Measurements from ENCODE around the gene ALOX5. TPM values are rescaled to one million over a fixed set of nuclear protein-coding genes. Genes with fewer than 3 reads are reported as not detected.

ALOX5 gene
- total and polyA plus RNA-seq, 4 donors, result 2.9 to 16.9 (median 8.4) TPM

DNA sequence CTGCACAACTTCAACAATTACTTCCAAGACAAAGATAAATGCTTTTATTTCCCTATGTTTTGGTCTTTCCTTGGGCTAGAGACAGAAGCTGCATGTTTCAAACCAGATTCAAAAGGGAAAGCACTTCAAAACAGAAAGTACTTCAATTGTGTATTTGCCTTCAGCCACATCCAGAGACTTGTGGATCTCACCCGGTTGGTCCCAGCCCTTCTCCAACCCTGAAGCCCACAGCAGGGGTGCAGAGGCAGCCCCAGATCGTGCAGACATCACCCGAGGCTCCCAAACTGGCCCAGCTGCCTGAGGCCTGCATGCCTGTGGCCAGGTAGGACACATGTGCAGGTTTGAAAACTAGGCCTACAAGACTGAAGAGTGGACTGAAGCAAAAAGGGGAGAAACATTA is 80.8 kb downstream of the ALOX5 start:
- Histone ChIP-seq H3K4me3 (ENCODE audit: low read depth in 1 of 3, low read length in 3 of 3) (no peak overlapping the region), H3K27me3 (ENCODE audit: control insufficient read depth in 4 of 4, insufficient read depth in 4 of 4, low read length in 3 of 4) (no peaks in the 10 kb centered on the region), H3K9ac (ENCODE audit: low read depth in 1 of 2, low read length in 2 of 2) (no peak overlapping the region), H3K36me3 (ENCODE audit: control insufficient read depth in 4 of 4, insufficient read depth in 3 of 4, low read depth in 1 of 4, low read length in 3 of 4) (peaks cover 0 to 20% (median 14%) of the 10 kb centered on the region in 4 donors), H3K27ac (ENCODE audit: low read depth in 1 of 2, low read length in 2 of 2) (peak overlapping the region; percentile 36 to 53), H3K9me3 (ENCODE audit: control insufficient read depth in 4 of 4, low read length in 3 of 4) (no peaks in the 10 kb centered on the region), H3K4me1 (ENCODE audit: control insufficient read depth in 4 of 4, insufficient read depth in 4 of 4, low read length in 3 of 4) (peaks cover 2 to 33% (median 25%) of the 10 kb centered on the region in 4 donors)
- DNase-seq (ENCODE audit: low spot score), result no peak
- TF ChIP-seq CTCF (IDR thresholded peaks at IDR 0.05; ENCODE audit: low read depth, low read length, missing input control), result no peak
- TF ChIP-seq MAX (IDR thresholded peaks at IDR 0.05), result no peak
- TF ChIP-seq RXRA (IDR thresholded peaks at IDR 0.05), result no peak
- no peak for TF ChIP-seq YY1 (IDR thresholded peaks at IDR 0.05)
- TF ChIP-seq HNF4A (conservative IDR thresholded peaks at IDR 0.05), result no peak
- WGBS, result 66% methylated on average over 3 of the region's 3 CpGs

DNA sequence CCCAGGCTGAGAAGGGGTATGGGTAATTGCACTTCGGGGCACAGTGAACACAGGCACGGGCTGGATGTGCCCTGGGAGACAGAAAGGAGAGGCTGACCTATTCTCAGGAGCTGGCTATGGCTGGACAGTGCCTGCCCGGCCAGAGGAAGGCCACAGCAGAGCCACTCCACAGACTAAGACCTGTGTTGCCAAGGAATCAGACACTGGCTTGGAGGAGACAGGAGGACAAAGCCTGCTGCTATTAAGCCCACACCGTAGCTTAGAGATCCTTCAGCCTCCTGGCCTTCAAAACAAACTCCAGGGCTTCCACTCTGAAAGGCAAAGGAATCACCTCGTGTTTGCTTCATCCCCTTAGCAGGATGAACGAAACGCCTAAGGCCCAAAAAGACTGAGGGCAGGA is 82.2 kb downstream of the ALOX5 start:
- Histone ChIP-seq H3K9ac (ENCODE audit: low read depth in 1 of 2, low read length in 2 of 2) (no peak overlapping the region), H3K9me3 (ENCODE audit: control insufficient read depth in 4 of 4, low read length in 3 of 4) (no peaks in the 10 kb centered on the region), H3K4me3 (ENCODE audit: low read depth in 1 of 3, low read length in 3 of 3) (no peak overlapping the region), H3K27ac (ENCODE audit: low read depth in 1 of 2, low read length in 2 of 2) (no peak overlapping the region), H3K36me3 (ENCODE audit: control insufficient read depth in 4 of 4, insufficient read depth in 3 of 4, low read depth in 1 of 4, low read length in 3 of 4) (peaks cover 1 to 21% (median 17%) of the 10 kb centered on the region in 4 donors), H3K27me3 (ENCODE audit: control insufficient read depth in 4 of 4, insufficient read depth in 4 of 4, low read length in 3 of 4) (no peaks in the 10 kb centered on the region), H3K4me1 (ENCODE audit: control insufficient read depth in 4 of 4, insufficient read depth in 4 of 4, low read length in 3 of 4) (peaks cover 2 to 32% (median 24%) of the 10 kb centered on the region in 4 donors)
- 97% methylated on average over 7 of the region's 7 CpGs for WGBS
- DNase-seq (ENCODE audit: low spot score), result no peak
- TF ChIP-seq HNF4G (IDR thresholded peaks at IDR 0.05) (no peak), RAD21 (IDR thresholded peaks at IDR 0.05) (no peak), NR2F2 (IDR thresholded peaks at IDR 0.05) (no peak), FOXA2 (IDR thresholded peaks at IDR 0.05) (no peak), YY1 (IDR thresholded peaks at IDR 0.05) (no peak), REST (IDR thresholded peaks at IDR 0.05) (no peak), HNF4A (conservative IDR thresholded peaks at IDR 0.05) (no peak), JUND (IDR thresholded peaks at IDR 0.05) (no peak), RXRA (IDR thresholded peaks at IDR 0.05) (no peak), SP1 (IDR thresholded peaks at IDR 0.05) (no peak)
- TF ChIP-seq, protein P1, sequence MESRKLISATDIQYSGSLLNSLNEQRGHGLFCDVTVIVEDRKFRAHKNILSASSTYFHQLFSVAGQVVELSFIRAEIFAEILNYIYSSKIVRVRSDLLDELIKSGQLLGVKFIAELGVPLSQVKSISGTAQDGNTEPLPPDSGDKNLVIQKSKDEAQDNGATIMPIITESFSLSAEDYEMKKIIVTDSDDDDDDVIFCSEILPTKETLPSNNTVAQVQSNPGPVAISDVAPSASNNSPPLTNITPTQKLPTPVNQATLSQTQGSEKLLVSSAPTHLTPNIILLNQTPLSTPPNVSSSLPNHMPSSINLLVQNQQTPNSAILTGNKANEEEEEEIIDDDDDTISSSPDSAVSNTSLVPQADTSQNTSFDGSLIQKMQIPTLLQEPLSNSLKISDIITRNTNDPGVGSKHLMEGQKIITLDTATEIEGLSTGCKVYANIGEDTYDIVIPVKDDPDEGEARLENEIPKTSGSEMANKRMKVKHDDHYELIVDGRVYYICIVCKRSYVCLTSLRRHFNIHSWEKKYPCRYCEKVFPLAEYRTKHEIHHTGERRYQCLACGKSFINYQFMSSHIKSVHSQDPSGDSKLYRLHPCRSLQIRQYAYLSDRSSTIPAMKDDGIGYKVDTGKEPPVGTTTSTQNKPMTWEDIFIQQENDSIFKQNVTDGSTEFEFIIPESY (IDR thresholded peaks at IDR 0.05), result no peak
- TF ChIP-seq, protein P2, sequence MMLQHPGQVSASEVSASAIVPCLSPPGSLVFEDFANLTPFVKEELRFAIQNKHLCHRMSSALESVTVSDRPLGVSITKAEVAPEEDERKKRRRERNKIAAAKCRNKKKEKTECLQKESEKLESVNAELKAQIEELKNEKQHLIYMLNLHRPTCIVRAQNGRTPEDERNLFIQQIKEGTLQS (IDR thresholded peaks at IDR 0.05), result no peak
